PC-9 (cell line): ENCODE measurements around the gene PIP5K1B. TPM values are rescaled to one million over a fixed set of nuclear protein-coding genes. Genes with fewer than 3 reads are reported as not detected.

Experiments
- BruUV-seq: library from RNA; stranded (reverse); fragments of 400-500 nt; replicated peaks from 2 replicates; lab custom pipeline; 2021; lab: Mats Ljungman, UMichigan
- CTCF ChIA-PET: fragments of 300-600 bp; sonication (Branson Sonifier 250); formaldehyde crosslinking; loops from one replicate; lab custom pipeline; 2022; ENCODE audit warnings: antibody characterized with exemption; lab: Charles Lee
- POLR2A ChIA-PET: fragments of 300-600 bp; sonication (Branson Sonifier 250); formaldehyde crosslinking; loops from one replicate; lab custom pipeline; 2022; ENCODE audit warnings: antibody characterized with exemption; ENCODE audit not compliant: unreplicated experiment; lab: Charles Lee
- DNase-seq, 2 experiments: peaks; one replicate each; pipeline versions ENCODE4 v3.0.0 to v3.0.0-alpha.2; 2015 to 2022; ENCODE audit warnings: mixed read lengths in 1 of 2
- H2AFZ ChIP-seq: fragments of 200-600 bp; sonication (generic); 2 replicates; pipeline ENCODE4 v1.8.1; 2017; ENCODE audit warnings: antibody characterized with exemption
- H3F3A ChIP-seq: fragments of 200-600 bp; sonication (generic); 2 replicates; pipeline ENCODE4 v1.8.1; 2017; ENCODE audit warnings: antibody characterized with exemption, mild to moderate bottlenecking, low read depth; ENCODE audit not compliant: insufficient read depth
- H3K27ac ChIP-seq: fragments of 200-600 bp; sonication (generic); 2 replicates; pipeline ENCODE4 v1.6.1; 2016; ENCODE audit warnings: mixed run types
- H3K27me3 ChIP-seq: fragments of 200-600 bp; sonication (generic); 2 replicates; pipeline ENCODE4 v1.6.1; 2016; ENCODE audit warnings: low read depth, mixed run types; ENCODE audit not compliant: insufficient read depth
- H3K36me3 ChIP-seq: fragments of 200-600 bp; sonication (generic); 2 replicates; pipeline ENCODE4 v1.6.1; 2016; ENCODE audit warnings: low read depth, mixed run types
- H3K4me1 ChIP-seq: fragments of 200-600 bp; sonication (generic); replicated peaks from 2 replicates; pipeline ENCODE4 v1.6.1; 2016; ENCODE audit warnings: mixed run types; ENCODE audit not compliant: insufficient read depth
- H3K4me2 ChIP-seq: fragments of 200-600 bp; sonication (generic); 2 replicates; pipeline ENCODE4 v1.6.1; 2017; ENCODE audit warnings: mixed run types
- H3K4me3 ChIP-seq: fragments of 200-600 bp; sonication (generic); 2 replicates; pipeline ENCODE4 v1.6.1; 2016; ENCODE audit warnings: mixed run types
- H3K79me2 ChIP-seq: fragments of 200-600 bp; sonication (generic); 2 replicates; pipeline ENCODE4 v1.6.1; 2017; ENCODE audit warnings: low read depth, mixed run types
- H3K9me2 ChIP-seq: fragments of 200-600 bp; sonication (generic); 2 replicates; pipeline ENCODE4 v1.8.1; 2017; ENCODE audit warnings: mild to moderate bottlenecking; ENCODE audit not compliant: insufficient read depth
- H3K9me3 ChIP-seq: fragments of 200-600 bp; sonication (generic); 2 replicates; pipeline ENCODE4 v1.8.1; 2016; ENCODE audit warnings: low read depth; ENCODE audit not compliant: insufficient read depth
- H4K20me1 ChIP-seq: fragments of 200-600 bp; sonication (generic); 2 replicates; pipeline ENCODE4 v1.8.1; 2017; ENCODE audit not compliant: insufficient read depth
- EZH2 ChIP-seq: fragments of 200-600 bp; sonication (generic); IDR thresholded peaks from 2 replicates; pipeline ENCODE4 v1.8.0; 2017; ENCODE audit warnings: antibody characterized with exemption, low read depth
- intact Hi-C: fragments of 100-400 bp; cut with micrococcal nuclease; formaldehyde crosslinking; loops from one replicate; pipeline ENCODE4 v1.10.0; 2022; ENCODE audit not compliant: unreplicated experiment
- total RNA-seq: library from RNA; stranded (reverse); gene quantifications from 2 replicates; pipeline ENCODE4 v1.2.3, GENCODE V29; 2021
- TF ChIP-seq, protein P1 (sequence below): fragments of 200-600 bp; sonication (generic); conservative IDR thresholded peaks from 2 replicates; pipeline ENCODE4 v1.6.1; 2017; ENCODE audit warnings: mixed run types, antibody characterized with exemption, mild to moderate bottlenecking, moderate library complexity

The PIP5K1B gene
- total RNA-seq, 1 experiment from 2014 or later: not detected

DNA sequence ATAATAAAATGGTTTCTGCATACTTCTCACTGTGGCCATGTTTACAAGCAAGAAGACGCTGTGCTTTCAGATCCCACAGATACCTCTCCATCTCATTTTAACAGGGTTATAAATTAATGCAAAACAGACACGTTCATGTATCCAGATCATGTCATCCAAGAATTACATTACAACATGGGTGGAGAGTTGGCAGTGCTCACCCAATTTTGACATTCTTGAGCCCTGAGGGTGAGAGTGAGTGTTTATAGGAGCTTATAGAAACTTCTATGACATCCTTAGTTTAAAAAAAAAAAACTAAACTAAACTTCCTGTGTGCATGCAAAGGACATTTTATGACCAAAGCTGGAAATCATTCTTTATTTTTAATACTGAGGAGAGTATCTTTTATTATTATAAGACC is 299.8 kb downstream of the PIP5K1B start:
- Histone ChIP-seq H3F3A (no peaks in the 10 kb centered on the region), H3K4me2 (no peak overlapping the region), H2AFZ (no peak overlapping the region), H4K20me1 (no peaks in the 10 kb centered on the region), H3K36me3 (no peaks in the 10 kb centered on the region), H3K9me3 (no peaks in the 10 kb centered on the region), H3K79me2 (no peaks in the 10 kb centered on the region), H3K4me3 (no peak overlapping the region), H3K27me3 (peaks cover 94% of the 10 kb centered on the region), H3K4me1 (no peaks in the 10 kb centered on the region), H3K9me2 (no peaks in the 10 kb centered on the region), H3K27ac (no peak overlapping the region)
- TF ChIP-seq, protein P1, sequence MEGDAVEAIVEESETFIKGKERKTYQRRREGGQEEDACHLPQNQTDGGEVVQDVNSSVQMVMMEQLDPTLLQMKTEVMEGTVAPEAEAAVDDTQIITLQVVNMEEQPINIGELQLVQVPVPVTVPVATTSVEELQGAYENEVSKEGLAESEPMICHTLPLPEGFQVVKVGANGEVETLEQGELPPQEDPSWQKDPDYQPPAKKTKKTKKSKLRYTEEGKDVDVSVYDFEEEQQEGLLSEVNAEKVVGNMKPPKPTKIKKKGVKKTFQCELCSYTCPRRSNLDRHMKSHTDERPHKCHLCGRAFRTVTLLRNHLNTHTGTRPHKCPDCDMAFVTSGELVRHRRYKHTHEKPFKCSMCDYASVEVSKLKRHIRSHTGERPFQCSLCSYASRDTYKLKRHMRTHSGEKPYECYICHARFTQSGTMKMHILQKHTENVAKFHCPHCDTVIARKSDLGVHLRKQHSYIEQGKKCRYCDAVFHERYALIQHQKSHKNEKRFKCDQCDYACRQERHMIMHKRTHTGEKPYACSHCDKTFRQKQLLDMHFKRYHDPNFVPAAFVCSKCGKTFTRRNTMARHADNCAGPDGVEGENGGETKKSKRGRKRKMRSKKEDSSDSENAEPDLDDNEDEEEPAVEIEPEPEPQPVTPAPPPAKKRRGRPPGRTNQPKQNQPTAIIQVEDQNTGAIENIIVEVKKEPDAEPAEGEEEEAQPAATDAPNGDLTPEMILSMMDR: no peak
- TF ChIP-seq EZH2: no peak
- BruUV-seq: no TSS peak
- ChIA-PET POLR2A (no interaction called here), CTCF (no interaction called here)
- no peak for DNase-seq
- intact Hi-C loops: no loop called here

DNA sequence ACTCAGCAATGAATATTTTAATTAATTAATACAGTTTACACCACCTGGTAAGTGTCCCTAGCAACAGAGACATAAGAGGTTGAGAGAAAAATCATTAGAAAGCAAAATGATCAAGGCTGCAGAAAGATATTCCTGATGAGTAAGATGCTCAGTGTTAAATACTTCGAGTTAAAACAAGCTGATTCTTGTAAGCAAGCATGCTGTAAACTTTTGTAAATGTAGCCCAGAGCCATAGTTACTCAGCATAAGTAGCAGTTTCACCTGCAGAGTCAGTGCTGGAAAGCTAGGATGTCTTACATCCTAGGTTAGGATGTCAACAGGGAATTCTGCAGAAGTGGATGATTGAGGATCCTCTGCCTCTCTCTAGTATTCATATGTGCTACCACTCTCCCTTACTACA is 304.7 kb downstream of the PIP5K1B start:
- no peaks in the 10 kb centered on the region for H3K9me3 ChIP-seq
- DNase-seq: no peak
- H2AFZ ChIP-seq: no peak overlapping the region
- H3K27me3 ChIP-seq: peaks cover 78% of the 10 kb centered on the region
- no peaks in the 10 kb centered on the region for H3K9me2 ChIP-seq
- H3K36me3 ChIP-seq: no peaks in the 10 kb centered on the region
- H3K79me2 ChIP-seq: no peaks in the 10 kb centered on the region
- ChIA-PET CTCF (no interaction called here), POLR2A (no interaction called here)
- H3K4me2 ChIP-seq: no peak overlapping the region
- H3F3A ChIP-seq: no peaks in the 10 kb centered on the region
- no peak overlapping the region for H3K27ac ChIP-seq
- TF ChIP-seq, protein P1: no peak
- TF ChIP-seq EZH2: no peak
- no TSS peak for BruUV-seq
- H3K4me1 ChIP-seq: no peaks in the 10 kb centered on the region
- H3K4me3 ChIP-seq: no peak overlapping the region
- H4K20me1 ChIP-seq: no peaks in the 10 kb centered on the region
- intact Hi-C loops: no loop called here

DNA sequence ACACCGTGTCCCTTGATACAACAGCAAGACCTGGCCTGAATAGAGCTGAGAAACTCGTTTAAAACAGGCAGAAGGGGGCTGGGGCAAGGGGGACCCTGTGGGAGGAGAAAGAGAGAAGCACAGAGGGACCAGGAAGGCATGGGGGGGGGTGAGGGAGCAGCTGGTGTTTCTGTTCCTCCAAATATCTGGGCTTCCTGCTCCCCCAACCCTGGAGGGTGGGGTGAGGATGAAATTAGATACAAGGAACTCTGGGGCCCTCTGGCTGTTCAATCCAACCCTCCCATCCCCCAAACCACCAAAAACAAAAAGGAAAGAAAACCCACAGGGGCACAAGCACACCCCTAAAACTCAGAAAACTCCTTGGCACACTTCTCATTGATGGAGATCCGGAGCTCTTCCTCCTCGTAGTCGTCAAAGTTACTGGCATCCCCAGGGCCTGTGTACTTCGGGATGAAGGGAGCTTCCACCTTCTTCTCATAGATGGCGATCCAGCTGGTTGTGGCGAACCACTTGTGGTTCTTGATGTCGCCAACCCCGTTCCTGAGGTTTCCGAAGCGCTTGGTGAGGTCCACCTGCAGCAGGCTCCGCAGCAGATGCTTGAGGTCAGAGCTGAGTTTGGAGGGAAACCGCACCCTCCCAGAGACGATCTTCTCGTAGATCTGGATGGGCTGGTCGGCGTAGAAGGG is 307.8 kb downstream of the PIP5K1B start:
- Histone ChIP-seq H3K27ac (no peak overlapping the region), H3K27me3 (peaks cover 76% of the 10 kb centered on the region), H3K4me2 (no peak overlapping the region), H3K36me3 (no peaks in the 10 kb centered on the region), H3K9me2 (no peaks in the 10 kb centered on the region), H3K4me3 (no peak overlapping the region), H3K9me3 (no peaks in the 10 kb centered on the region), H3K79me2 (no peaks in the 10 kb centered on the region), H2AFZ (no peak overlapping the region), H3F3A (no peaks in the 10 kb centered on the region), H3K4me1 (no peaks in the 10 kb centered on the region), H4K20me1 (no peaks in the 10 kb centered on the region)
- no peak for DNase-seq
- ChIA-PET CTCF (no interaction called here), POLR2A (no interaction called here)
- intact Hi-C loops: no loop called here
- TF ChIP-seq, protein P1: no peak
- TF ChIP-seq EZH2: no peak
- no TSS peak for BruUV-seq
